Adrenal gland (tissue), 12 donors: ENCODE results near the gene SAMD1. TPM values are rescaled to one million over a fixed set of nuclear protein-coding genes. Genes with fewer than 3 reads are reported as not detected.

Source experiments
- DNase-seq, 7 donors: peaks; one replicate each; pipeline ENCODE4 v3.0.0-alpha.2; 2019 to 2020
- H3K27ac ChIP-seq, 5 donors: fragments of 200-600 bp; sonication (generic) in 4 of 5; 1 replicate in 3 of 5; 2 replicates in 2 of 5; pipeline versions ENCODE4 v1.5.1 to v1.8.0; 2016 to 2020; ENCODE audit warnings: mild to moderate bottlenecking in 1 of 5
- H3K27me3 ChIP-seq: fragments of 200-600 bp; 2 replicates; pipeline ENCODE4 v1.8.0; 2021
- H3K36me3 ChIP-seq, 2 donors: fragments of 200-600 bp; replicated peaks in 1 of 2; 1 replicate in 1 of 2; 2 replicates in 1 of 2; pipeline versions ENCODE4 v1.5.1 to v1.8.0; 2018 to 2022
- H3K4me1 ChIP-seq, 2 donors: fragments of 200-600 bp; replicated peaks in 1 of 2; 1 replicate in 1 of 2; 2 replicates in 1 of 2; pipeline versions ENCODE4 v1.5.1 to v1.8.0; 2018 to 2021
- H3K4me3 ChIP-seq, 4 donors: fragments of 200-600 bp; sonication (generic) in 3 of 4; one replicate each; pipeline ENCODE4 v1.5.1; 2016 to 2018
- H3K9me3 ChIP-seq, 3 donors: fragments of 200-600 bp; sonication (generic) in 1 of 3; replicated peaks in 1 of 3; 1 replicate in 2 of 3; 2 replicates in 1 of 3; pipeline versions ENCODE4 v1.5.1 to v1.8.0; 2016 to 2021
- CTCF ChIP-seq, 6 experiments: fragments of 450-650 bp in 4 of 6; fragments of 200-600 bp in 2 of 6; sonication (generic) in 1 of 6; IDR thresholded peaks; 1 replicate in 5 of 6; 2 replicates in 1 of 6; pipeline versions ENCODE4 v1.5.1 to v1.8.0; 2016 to 2021; ENCODE audit warnings: antibody characterized with exemption in 6 of 6, mild to moderate bottlenecking in 2 of 6, moderate library complexity in 1 of 6
- POLR2A ChIP-seq, 2 donors: fragments of 450-650 bp; IDR thresholded peaks; one replicate each; pipeline ENCODE4 v1.6.1; 2017; ENCODE audit warnings: antibody characterized with exemption in 2 of 2, mild to moderate bottlenecking in 2 of 2, moderate library complexity in 1 of 2
- WGBS, 4 donors: extraction: QIAGEN DNeasy Blood & Tissue Kit in 2 of 4; methylation state at CpG; one replicate each; pipeline versions ENCODE4 v1.1.5 to v1.1.7; 2013 to 2017; 5-methylcytosine and 5-hydroxymethylcytosine counted together
- intact Hi-C, 2 donors: fragments of 100-400 bp; cut with DNase I; formaldehyde crosslinking; loops; one replicate each; pipeline versions ENCODE4 v1.14.1 to v1.15.0; 2022 to 2023
- polyA plus RNA-seq, 3 donors: library from polyadenylated mRNA; stranded (reverse); fragments of 200-250 nt in 2 of 3; fragments of 350-450 nt in 1 of 3; fragmentation: Illumina TruSeq in 1 of 3; extraction: RNeasy Lipid Tissue Mini Kit (QIAGEN cat#74804) in 1 of 3; gene quantifications; one replicate each; pipeline ENCODE4 v1.2.3, GENCODE V29; 2013 to 2014
- total RNA-seq, 9 donors: library from RNA; depleted of rRNA in 4 of 9; stranded (reverse); fragments of >200 nt in 4 of 9; fragments of 120-200 nt in 1 of 9; fragmentation: NEBNext Ultra II Directional in 1 of 9; extraction: Animal tissue kit (Norgen Biotek cat#: 25700) in 1 of 9; gene quantifications; one replicate each; pipeline versions ENCODE4 v1.1.0 to v1.2.4, GENCODE V29; 2013 to 2023
- donor health status: healthy with polysubstance abuse.
- donor health status: Bipolar disorder and iron deficiency.
- donor health status: DM: yes; HTN: yes; CAD: no.
- donor health status: DM: no; HTN: no; CAD: no.
- donor health status: DM: no; HTN: no; CAD: no.
- donor health status: DM: yes; HTN: yes; CAD: no.

The SAMD1 gene
- total and polyA plus RNA-seq, 12 donors: 10.0 to 41.9 (median 27.1) TPM

- H3K9me3 ChIP-seq: no peaks in the 10 kb centered on the region
- WGBS, 4 donors: 61 to 67% (median 65%) methylated on average over 8 to 11 of the region's 11 CpGs
- intact Hi-C loops: loop anchor here (10.0 kb wide), 2 partner anchors 170 to 460 kb away; no protein-coding TSS in a partner anchor
- TF ChIP-seq POLR2A (IDR thresholded peaks at IDR 0.05) (no peak), CTCF (IDR thresholded peaks at IDR 0.05) (no peak)
- no peak overlapping the region for H3K27ac ChIP-seq
- H3K4me1 ChIP-seq: peaks cover 0 to 4% of the 10 kb centered on the region in 2 donors
- DNase-seq: no peak
- no peak overlapping the region for H3K4me3 ChIP-seq
- no peaks in the 10 kb centered on the region for H3K36me3 ChIP-seq
- peaks cover 9% of the 10 kb centered on the region for H3K27me3 ChIP-seq
Measured at GRCh38 chr19:14054721-14055120, 35.8 kb downstream of the SAMD1 start.

GRCh38 chr19:14054099-14054498 lies 36.5 kb downstream of the SAMD1 start:
- Histone ChIP-seq H3K36me3 (no peaks in the 10 kb centered on the region), H3K27me3 (peaks cover 9% of the 10 kb centered on the region), H3K4me3 (no peak overlapping the region), H3K27ac (no peak overlapping the region), H3K9me3 (no peaks in the 10 kb centered on the region), H3K4me1 (peaks cover 0 to 4% of the 10 kb centered on the region in 2 donors)
- TF ChIP-seq POLR2A (IDR thresholded peaks at IDR 0.05) (no peak), CTCF (IDR thresholded peaks at IDR 0.05) (no peak)
- WGBS, 4 donors: 80 to 84% (median 83%) methylated on average over 6 of the region's 6 CpGs
- DNase-seq: no peak
- intact Hi-C loops: loop anchor here (10.0 kb wide), 2 partner anchors 169 to 459 kb away; no protein-coding TSS in a partner anchor

GRCh38 chr19:14053500-14053899 lies 37.1 kb downstream of the SAMD1 start:
- H3K4me3 ChIP-seq: no peak overlapping the region
- H3K36me3 ChIP-seq: no peaks in the 10 kb centered on the region
- DNase-seq: no peak
- WGBS, 4 donors: 90 to 100% (median 96%) methylated on average over 1 to 11 of the region's 11 CpGs
- no peak overlapping the region for H3K27ac ChIP-seq
- TF ChIP-seq CTCF (IDR thresholded peaks at IDR 0.05): no peak
- no peak for TF ChIP-seq POLR2A (IDR thresholded peaks at IDR 0.05)
- H3K4me1 ChIP-seq: peaks cover 0 to 4% of the 10 kb centered on the region in 2 donors
- H3K9me3 ChIP-seq: no peaks in the 10 kb centered on the region
- peaks cover 3% of the 10 kb centered on the region for H3K27me3 ChIP-seq
- intact Hi-C loops: loop anchor here (10.0 kb wide), 2 partner anchors 169 to 459 kb away; no protein-coding TSS in a partner anchor

GRCh38 chr19:14053032-14053431 lies 37.5 kb downstream of the SAMD1 start:
- intact Hi-C loops: loop anchor here (10.0 kb wide), 2 partner anchors 168 to 458 kb away; no protein-coding TSS in a partner anchor

More at GRCh38 chr19:14053032-14053431, 37.5 kb downstream of the SAMD1 start:
- 88 to 98% (median 92%) methylated on average over 3 of the region's 3 CpGs for WGBS, 4 donors
- no peaks in the 10 kb centered on the region for H3K27me3 ChIP-seq
- TF ChIP-seq POLR2A (IDR thresholded peaks at IDR 0.05): no peak
- no peak for TF ChIP-seq CTCF (IDR thresholded peaks at IDR 0.05)
- no peak overlapping the region for H3K4me3 ChIP-seq
- H3K4me1 ChIP-seq: peaks cover 0 to 4% of the 10 kb centered on the region in 2 donors
- no peaks in the 10 kb centered on the region for H3K9me3 ChIP-seq
- no peak overlapping the region for H3K27ac ChIP-seq
- no peak for DNase-seq
- H3K36me3 ChIP-seq: no peaks in the 10 kb centered on the region
